GM18502 (cell line): Measurements from ENCODE around the gene LRRC8C.

ENCODE experiments used
- ATAC-seq: cut with Tn5 transposase; IDR thresholded peaks from one replicate; pipeline ENCODE4 v1.9.1; 2021; ENCODE audit warnings: mild to moderate bottlenecking; ENCODE audit not compliant: unreplicated experiment, poor library complexity

The LRRC8C gene

GRCh38 chr1:89668961-89669360 is 36.0 kb downstream of the LRRC8C start:
- ATAC-seq, result no peak

DNA sequence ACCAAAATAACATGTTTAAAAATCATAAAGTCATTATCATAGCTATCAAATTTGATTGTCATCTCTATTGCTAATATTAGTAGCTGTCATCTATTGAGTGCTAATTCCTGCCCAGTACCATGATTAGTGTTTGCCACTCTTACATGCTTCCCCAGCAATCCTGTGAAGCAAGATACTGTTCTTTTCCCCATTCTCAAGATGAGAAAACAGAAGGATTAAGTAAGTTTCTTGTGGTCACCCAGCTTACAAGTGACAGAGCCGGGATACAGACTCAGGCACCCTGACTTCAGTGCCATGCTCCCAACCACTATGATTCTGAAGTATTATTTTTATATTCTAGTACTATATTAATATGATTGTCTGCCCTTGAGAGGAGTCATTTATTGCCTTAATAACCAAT is 36.5 kb downstream of the LRRC8C start:
- ATAC-seq, result no peak

- ATAC-seq, result peak; percentile 98
Measured at GRCh38 chr1:89670163-89670562, 37.2 kb downstream of the LRRC8C start.

GRCh38 chr1:89670711-89671110 is 37.8 kb downstream of the LRRC8C start:
- ATAC-seq, result no peak

DNA sequence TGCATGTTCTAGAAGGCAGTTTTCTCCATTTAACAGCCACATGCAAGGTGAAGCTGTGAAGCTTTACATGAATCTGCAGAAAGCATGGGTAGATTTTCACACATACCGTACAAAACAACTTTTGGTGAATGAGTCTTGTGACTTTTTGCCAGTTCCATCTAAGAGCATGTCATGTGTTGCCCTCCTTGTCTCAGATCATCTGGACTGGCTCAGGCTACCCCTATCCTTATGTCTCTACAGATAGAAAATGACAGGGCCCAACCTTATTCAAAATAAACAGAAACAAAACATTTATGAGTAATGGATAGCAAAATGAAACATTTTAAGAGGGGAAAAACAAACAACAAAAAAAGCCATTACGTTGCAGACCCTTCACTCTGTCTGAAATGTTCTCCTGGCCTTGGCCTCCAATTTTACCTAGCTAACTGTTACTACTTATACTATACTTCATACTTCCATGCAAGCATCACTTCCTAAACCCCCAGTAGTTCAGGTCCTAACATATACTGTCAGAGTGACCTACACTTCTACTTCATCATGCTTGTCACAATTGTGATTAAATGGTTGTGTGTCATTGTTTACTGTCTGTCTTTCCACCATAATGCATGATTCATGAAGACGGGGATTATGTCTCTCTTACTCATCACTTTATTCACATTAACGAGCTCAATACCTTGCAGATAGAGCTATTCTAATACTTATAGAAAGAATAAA is 39.0 kb downstream of the LRRC8C start:
- ATAC-seq, result no peak

DNA sequence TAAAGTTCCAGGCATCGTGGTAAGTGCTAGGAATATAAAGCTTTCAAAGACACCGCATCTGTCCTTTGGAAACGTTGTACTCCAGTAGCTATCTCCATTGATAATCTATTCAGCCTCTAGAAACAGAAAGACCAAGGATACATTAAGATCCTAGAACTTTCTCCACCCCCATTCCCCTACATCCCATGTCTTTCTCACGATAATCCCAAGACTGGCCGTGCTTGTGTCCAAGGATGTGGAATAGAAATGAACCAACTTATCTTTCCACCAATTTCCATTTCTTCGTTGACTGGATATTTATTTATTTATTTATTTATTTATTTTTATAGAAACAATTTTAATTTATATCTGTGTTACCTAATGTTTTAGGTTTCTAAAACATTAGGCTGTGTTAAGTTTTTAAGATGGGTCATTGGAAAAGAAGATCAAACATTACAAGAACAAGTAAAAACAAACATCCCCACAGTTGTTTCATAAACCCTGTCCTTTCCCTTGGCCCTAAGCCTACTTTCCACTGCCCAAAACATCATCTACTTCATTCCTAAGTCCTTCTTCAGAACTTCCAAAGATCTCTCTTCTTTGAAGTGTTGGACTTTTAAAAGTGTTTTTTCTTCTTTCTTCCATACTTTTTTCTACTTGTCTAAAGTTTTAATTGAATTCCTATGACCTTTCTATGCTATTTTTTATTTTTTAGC is 39.7 kb downstream of the LRRC8C start:
- ATAC-seq, result no peak

- no peak for ATAC-seq
Measured at GRCh38 chr1:89673251-89673650, 40.3 kb downstream of the LRRC8C start.

DNA sequence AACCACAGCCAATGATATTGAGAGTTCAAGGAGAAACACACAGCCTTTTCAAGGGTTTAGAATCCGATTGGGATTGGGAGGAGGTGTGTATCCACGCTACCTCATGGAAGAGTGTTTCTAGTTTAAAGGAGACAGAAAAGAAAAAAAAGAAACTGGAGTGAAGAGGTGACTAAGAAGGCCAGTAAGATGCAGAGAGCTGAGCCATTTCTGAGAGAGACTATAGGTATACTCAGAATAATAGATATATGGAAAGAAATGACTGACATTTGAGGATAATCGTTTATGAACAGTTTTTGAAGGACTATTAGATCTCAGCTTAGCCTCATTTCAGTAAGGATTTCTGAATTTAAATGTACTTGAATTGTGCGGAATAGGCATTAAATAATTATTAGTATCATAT is 42.8 kb downstream of the LRRC8C start:
- no peak for ATAC-seq

DNA sequence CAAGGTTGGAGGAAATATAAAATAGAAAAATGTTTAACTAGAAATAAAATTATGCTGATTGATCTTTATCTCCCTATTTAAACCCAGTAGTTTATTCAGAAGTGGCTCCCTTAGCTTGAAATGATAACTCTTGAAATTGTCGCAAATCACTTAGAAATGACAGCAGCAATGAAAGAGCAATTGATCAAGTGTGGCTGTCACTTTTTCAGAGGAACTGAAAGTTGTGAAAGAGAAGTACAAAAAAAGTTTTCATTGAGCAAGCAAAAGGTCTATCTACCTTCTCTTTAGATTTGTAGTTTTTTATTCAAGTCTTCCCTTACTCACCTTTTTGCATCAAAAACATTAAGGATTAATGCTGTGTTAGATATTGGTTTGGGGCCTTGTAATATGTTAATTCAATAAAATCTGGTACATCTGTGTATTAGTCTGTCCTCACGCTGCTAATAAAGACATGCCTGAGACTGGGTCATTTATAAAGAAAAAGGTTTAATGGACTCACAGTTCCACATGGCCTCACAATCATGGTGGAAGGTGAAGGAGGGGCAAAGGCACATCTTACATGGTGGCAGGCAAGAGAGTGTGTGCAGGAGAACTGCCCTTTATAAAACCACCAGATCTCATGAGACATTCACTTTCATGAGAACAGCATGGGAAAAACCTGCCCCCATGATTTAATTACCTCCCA is 48.3 kb downstream of the LRRC8C start:
- ATAC-seq, result peak; percentile 58

GRCh38 chr1:89682611-89683010 is 49.7 kb downstream of the LRRC8C start:
- no peak for ATAC-seq

- ATAC-seq, result no peak
Measured at GRCh38 chr1:89685461-89685860, 52.5 kb downstream of the LRRC8C start.

GRCh38 chr1:89686520-89686919 is 53.6 kb downstream of the LRRC8C start:
- no peak for ATAC-seq

DNA sequence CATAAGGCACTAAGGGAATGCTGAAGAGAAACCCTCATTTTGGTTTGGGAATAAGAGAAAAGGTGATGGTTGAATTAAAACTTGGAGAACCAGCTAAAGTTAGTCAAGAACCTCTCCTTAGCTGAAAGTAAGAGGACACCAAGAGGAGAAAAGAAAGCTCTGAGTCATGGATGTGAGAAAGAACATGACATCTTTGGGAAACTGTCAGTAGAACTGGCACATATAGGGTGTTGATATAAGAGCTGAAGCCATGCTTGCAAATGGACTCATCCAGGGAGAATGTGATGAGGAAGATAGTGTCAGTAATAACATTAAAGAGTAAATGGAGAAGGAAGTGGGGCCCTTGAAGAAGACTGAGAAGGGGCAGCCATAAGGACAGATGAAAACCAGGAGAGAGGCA is 54.3 kb downstream of the LRRC8C start:
- ATAC-seq, result no peak

DNA sequence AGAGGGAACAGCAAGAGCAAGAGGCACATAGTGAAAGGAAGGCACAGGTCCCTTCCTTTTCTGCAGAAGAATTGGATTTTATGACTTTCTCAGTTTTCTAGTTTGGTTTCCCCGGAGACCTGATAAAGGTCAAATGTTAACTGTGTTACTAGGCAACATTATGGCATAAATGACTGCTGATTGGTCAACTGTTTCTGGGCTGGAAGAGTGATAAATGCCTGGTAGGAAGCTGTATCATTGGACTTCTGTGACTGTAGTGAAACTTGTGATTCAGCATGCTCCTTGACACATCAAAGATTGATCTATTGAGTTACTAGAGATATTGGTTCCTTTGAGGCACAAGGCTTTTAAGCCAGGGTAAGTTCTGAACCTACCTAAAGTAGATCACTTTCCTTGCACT is 55.7 kb downstream of the LRRC8C start:
- ATAC-seq, result no peak

DNA sequence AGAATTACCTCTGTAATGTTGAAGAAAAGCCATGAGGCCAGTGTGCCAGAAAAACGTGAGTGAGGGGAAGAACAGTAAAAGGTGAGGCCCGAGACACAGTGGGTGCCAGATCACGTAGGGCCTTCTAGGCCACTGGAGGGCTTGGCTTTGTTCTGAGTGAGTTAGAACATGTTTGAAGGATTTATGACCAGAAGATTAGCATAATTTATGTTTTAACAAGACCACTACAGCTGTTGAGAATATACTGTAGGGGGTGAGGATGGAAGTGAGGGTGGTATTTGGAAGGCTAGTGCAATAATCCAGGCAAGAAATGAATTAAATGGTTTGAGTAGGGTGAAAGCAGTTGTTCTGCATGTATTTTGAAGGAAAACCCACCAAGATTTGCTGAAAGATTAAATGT is 56.3 kb downstream of the LRRC8C start:
- no peak for ATAC-seq

DNA sequence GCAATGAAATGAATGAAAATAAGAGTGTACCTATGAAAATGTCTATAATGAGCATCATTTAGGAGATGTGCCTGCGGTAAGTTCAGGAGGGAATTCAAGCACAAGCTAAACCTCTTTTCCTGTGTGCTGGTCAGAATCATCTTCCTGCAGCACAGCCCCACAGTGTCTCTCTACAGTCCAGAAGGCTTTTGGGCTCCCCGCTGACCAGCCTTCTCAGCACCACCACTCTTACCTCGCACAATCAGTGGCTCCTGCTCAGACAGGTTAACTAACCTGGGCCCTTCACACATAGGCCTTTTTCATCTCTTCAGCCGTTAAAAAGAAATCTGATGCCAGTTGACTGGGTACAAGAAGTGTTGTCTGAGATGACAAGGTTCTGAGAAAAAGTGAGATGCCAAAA is 57.7 kb downstream of the LRRC8C start:
- ATAC-seq, result no peak

- peak; percentile 77 for ATAC-seq
Measured at GRCh38 chr1:89692601-89693521, 59.9 kb downstream of the LRRC8C start.

DNA sequence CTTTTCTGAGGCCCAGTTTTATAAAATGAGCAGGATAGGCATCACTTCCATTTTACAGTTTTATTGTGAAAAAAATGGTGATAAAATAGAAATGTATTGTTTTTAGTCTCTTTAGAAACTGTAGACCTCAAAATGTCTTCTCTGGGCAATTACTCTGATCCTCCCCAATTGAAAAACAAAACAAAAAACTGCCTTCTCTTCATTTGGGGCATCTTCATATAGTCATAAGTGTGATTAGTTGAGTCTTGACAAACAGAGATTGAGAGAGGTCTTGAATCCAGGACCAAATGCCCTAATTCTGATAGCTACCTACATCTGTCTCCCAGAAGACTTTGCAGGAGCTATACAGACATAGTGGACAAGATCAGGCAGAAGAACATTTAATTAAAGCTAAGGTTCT is 62.9 kb downstream of the LRRC8C start:
- ATAC-seq, result no peak

DNA sequence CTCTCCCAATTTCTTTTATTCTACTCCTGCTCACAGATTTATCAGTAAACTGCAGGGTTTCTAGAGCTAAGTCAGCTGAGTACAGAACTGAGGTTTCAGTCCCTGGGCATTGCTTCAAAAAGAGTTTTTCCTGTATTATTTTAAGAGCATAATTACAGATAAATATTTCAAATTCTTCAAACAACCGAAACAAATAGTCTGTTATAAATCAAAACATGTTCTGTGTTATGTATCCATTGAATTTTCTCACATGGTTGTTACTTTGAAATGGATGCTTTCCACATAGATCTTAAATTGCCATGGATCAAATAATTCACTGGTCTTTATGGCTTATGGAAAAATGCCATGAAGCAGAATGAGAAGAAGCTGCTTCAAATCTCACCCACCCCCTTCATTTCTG is 64.5 kb downstream of the LRRC8C start:
- ATAC-seq, result no peak

GRCh38 chr1:89698020-89698560 is 65.2 kb downstream of the LRRC8C start:
- no peak for ATAC-seq
